ENCODE data around the gene SCUBE3. TPM values are rescaled to one million over a fixed set of nuclear protein-coding genes. Genes with fewer than 3 reads are reported as not detected.

SCUBE3 gene
- total and polyA plus RNA-seq, 2 of the 8 experiments (the other 6 are each of a cell fraction or from before 2014, with no cell fraction given) = 0.80 to 1.0 TPM

GRCh38 chr6:35242486-35242885 lies 28.7 kb downstream of the SCUBE3 start (continued):
- TF ChIP-seq RBBP5 (IDR thresholded peaks at IDR 0.05; ENCODE audit: borderline replicate concordance, low read depth, low read length) = no peak
- no peak for TF ChIP-seq TAF7 (optimal IDR thresholded peaks at IDR 0.05; ENCODE audit: borderline replicate concordance, low read depth, low read length)
- TF ChIP-seq ASH2L (IDR thresholded peaks at IDR 0.05; ENCODE audit: low read length) = no peak

Measured in H1 (cell line).